Smooth muscle cell (in vitro differentiated cells): Measurements from ENCODE around the gene COLEC12. TPM values are rescaled to one million over a fixed set of nuclear protein-coding genes. Genes with fewer than 3 reads are reported as not detected.
"Not testable (repeated sequence)": the region's sequence is repeated elsewhere in the genome, so short reads cannot be mapped to it uniquely, and the experiment has no call there.

Experiments used
- DNase-seq: peaks from one replicate; lab custom pipeline; 2025; ENCODE audit not compliant: unreplicated experiment; lab: John Stamatoyannopoulos, UW
- H2AFZ ChIP-seq: fragments of 200-600 bp; sonication (generic); 2 replicates; pipeline ENCODE4 v1.6.0; 2016; ENCODE audit warnings: antibody characterized with exemption, low read depth, mild to moderate bottlenecking
- H3F3A ChIP-seq: fragments of 200-600 bp; sonication (generic); 2 replicates; pipeline ENCODE4 v1.6.0; 2017; ENCODE audit warnings: antibody characterized with exemption, low read depth
- H3K27ac ChIP-seq: fragments of 200-600 bp; sonication (generic); 2 replicates; pipeline ENCODE4 v1.5.1; 2016; ENCODE audit warnings: low read depth, mild to moderate bottlenecking
- H3K27me3 ChIP-seq: fragments of 200-600 bp; sonication (generic); 2 replicates; pipeline ENCODE4 v1.6.1; 2016; ENCODE audit warnings: low read depth, mild to moderate bottlenecking
- H3K36me3 ChIP-seq: fragments of 200-600 bp; sonication (generic); 2 replicates; pipeline ENCODE4 v1.5.1; 2016; ENCODE audit warnings: low read depth
- H3K4me1 ChIP-seq: fragments of 200-600 bp; sonication (generic); 2 replicates; pipeline ENCODE4 v1.5.1; 2016; ENCODE audit warnings: low read depth
- H3K4me2 ChIP-seq: fragments of 200-600 bp; sonication (generic); 2 replicates; pipeline ENCODE4 v1.6.0; 2016; ENCODE audit warnings: mild to moderate bottlenecking
- H3K4me3 ChIP-seq: fragments of 200-600 bp; sonication (generic); 2 replicates; pipeline ENCODE4 v1.5.1; 2016; ENCODE audit warnings: mild to moderate bottlenecking
- H3K79me2 ChIP-seq: fragments of 200-600 bp; sonication (generic); 2 replicates; pipeline ENCODE4 v1.6.0; 2016; ENCODE audit warnings: low read depth, mild to moderate bottlenecking
- H3K9ac ChIP-seq: fragments of 200-600 bp; sonication (generic); 2 replicates; pipeline ENCODE4 v1.6.0; 2016; ENCODE audit warnings: low read depth
- H3K9me3 ChIP-seq: fragments of 200-600 bp; sonication (generic); replicated peaks from 2 replicates; pipeline ENCODE4 v1.5.1; 2016; ENCODE audit warnings: low read depth
- H4K20me1 ChIP-seq: fragments of 200-600 bp; sonication (generic); 2 replicates; pipeline ENCODE4 v1.6.0; 2016; ENCODE audit warnings: low read depth
- WGBS: methylation state at CpG from one replicate; pipeline ENCODE4 v1.1.7; 2016; ENCODE audit warnings: low lambda C conversion rate; 5-methylcytosine and 5-hydroxymethylcytosine counted together
- polyA plus RNA-seq: library from polyadenylated mRNA; unstranded; fragments of >200 nt; fragmentation: Nextera tagmentation; extraction: Ambion mirVana; gene quantifications from 2 replicates; pipeline ENCODE4 v1.2.1, GENCODE V29; 2016
- total RNA-seq: library from RNA; depleted of rRNA; stranded (reverse); fragments of >200 nt; gene quantifications from 2 replicates; pipeline ENCODE4 v1.2.3, GENCODE V29; 2014
- TF ChIP-seq, protein P1 (sequence below): fragments of 200-600 bp; sonication (generic); IDR thresholded peaks from 2 replicates; pipeline ENCODE4 v1.5.1; 2017; ENCODE audit warnings: borderline replicate concordance, mild to moderate bottlenecking, antibody characterized with exemption; ENCODE audit not compliant: insufficient read depth, poor library complexity, severe bottlenecking

Gene COLEC12
- total and polyA plus RNA-seq, 2 experiments from 2014 or later, result 10.8 to 13.7 TPM

DNA sequence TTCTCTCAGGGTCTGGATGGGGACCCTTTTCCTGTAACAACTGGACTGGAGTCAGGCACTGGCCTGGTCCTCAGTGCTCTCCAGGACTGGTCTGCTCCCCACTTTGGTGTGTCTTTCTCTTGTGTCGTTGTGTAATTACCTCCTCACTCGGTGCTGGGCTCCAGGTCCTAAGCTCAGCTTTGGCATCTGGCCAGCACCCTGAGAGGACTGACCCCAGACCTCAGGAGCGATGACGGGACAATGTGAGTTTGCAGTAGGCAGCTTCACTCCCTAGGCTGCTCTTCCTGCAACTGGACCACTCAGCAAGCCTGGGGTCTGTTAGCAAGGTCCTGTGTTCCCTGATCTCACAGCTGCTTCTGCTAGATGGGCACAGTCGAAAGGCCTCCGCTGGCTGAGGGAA, 93.8 kb downstream of the COLEC12 start:
- whole genome bisulfite sequencing, result 74% methylated on average over 6 of the region's 6 CpGs

DNA sequence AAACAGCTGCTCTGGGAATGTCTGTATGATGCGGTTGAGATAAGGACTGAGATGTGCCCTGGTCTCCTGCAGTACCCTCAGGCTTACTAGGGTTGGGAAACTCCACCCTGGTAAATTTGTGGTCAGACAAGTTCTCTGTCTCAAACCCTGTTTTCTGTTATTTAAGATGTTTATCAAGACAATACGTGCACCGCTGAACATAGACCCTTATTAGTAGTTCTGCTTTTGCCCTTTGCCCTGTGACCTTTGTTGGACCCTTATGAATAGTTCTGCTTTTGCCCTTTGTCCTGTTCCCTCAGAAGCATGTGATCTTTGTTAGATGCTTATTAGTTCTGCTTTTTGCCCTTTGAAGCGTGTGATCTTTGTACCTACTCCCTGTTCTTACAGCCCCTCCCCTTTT, 95.5 kb downstream of the COLEC12 start:
- not testable (repeated sequence) for H3K4me3 ChIP-seq, DNase-seq
- 95% methylated on average over 4 of the region's 4 CpGs for WGBS

More for the DNA sequence above, 93.8 kb downstream of the COLEC12 start:
- Histone ChIP-seq H3K27ac (no peak overlapping the region), H3K79me2 (no peaks in the 10 kb centered on the region), H4K20me1 (no peaks in the 10 kb centered on the region), H3K36me3 (no peaks in the 10 kb centered on the region), H3K9ac (no peak overlapping the region), H3K27me3 (no peaks in the 10 kb centered on the region), H3F3A (no peaks in the 10 kb centered on the region), H3K4me3 (no peak overlapping the region), H2AFZ (no peak overlapping the region), H3K4me2 (no peak overlapping the region), H3K9me3 (no peaks in the 10 kb centered on the region), H3K4me1 (no peaks in the 10 kb centered on the region)
- no peak for DNase-seq
- TF ChIP-seq, protein P1, sequence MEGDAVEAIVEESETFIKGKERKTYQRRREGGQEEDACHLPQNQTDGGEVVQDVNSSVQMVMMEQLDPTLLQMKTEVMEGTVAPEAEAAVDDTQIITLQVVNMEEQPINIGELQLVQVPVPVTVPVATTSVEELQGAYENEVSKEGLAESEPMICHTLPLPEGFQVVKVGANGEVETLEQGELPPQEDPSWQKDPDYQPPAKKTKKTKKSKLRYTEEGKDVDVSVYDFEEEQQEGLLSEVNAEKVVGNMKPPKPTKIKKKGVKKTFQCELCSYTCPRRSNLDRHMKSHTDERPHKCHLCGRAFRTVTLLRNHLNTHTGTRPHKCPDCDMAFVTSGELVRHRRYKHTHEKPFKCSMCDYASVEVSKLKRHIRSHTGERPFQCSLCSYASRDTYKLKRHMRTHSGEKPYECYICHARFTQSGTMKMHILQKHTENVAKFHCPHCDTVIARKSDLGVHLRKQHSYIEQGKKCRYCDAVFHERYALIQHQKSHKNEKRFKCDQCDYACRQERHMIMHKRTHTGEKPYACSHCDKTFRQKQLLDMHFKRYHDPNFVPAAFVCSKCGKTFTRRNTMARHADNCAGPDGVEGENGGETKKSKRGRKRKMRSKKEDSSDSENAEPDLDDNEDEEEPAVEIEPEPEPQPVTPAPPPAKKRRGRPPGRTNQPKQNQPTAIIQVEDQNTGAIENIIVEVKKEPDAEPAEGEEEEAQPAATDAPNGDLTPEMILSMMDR, result no peak

DNA sequence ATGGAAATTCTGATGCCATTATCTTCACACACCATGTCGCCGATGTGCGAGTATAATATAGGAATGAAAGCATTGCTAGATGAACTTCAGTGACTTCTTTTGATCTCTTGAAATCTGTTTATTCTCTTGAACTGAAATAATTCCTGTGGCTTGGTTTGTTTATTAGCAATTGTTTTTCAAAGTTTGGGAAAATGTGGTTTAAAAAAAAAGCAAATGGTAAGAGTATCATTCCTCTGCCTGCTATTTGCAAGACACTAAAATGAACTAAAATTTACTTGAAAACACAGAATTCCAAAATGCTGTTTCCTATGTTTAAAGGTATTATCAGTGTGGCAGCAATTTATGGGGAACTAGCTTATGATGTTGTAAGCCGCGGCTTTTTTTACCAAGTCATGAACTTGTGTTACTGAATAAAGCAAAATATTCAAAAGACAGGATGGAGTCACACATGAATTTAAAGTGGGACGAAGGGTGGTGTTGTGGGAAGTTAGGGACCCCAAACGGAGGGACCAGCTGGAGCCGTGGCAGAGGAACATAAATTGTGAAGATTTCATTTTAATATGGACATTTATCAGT, 96.4 kb downstream of the COLEC12 start:
- TF ChIP-seq, protein P1, result no peak
- H3K27me3 ChIP-seq, result no peaks in the 10 kb centered on the region
- DNase-seq, result no peak
- H3K9me3 ChIP-seq, result no peaks in the 10 kb centered on the region
- no peak overlapping the region for H3K4me3 ChIP-seq
- no peak overlapping the region for H2AFZ ChIP-seq
- H3K27ac ChIP-seq, result no peak overlapping the region
- H3K4me2 ChIP-seq, result no peak overlapping the region
- no peaks in the 10 kb centered on the region for H3K36me3 ChIP-seq
- H3F3A ChIP-seq, result no peaks in the 10 kb centered on the region
- 81% methylated on average over 8 of the region's 8 CpGs for WGBS
- no peaks in the 10 kb centered on the region for H4K20me1 ChIP-seq
- no peaks in the 10 kb centered on the region for H3K79me2 ChIP-seq
- H3K9ac ChIP-seq, result no peak overlapping the region
- H3K4me1 ChIP-seq, result no peaks in the 10 kb centered on the region

More for the DNA sequence above, 95.5 kb downstream of the COLEC12 start:
- not testable (repeated sequence) for H3K27me3 ChIP-seq, H3F3A ChIP-seq, H3K9ac ChIP-seq, H3K4me2 ChIP-seq, H3K9me3 ChIP-seq, H3K36me3 ChIP-seq, H3K27ac ChIP-seq, H4K20me1 ChIP-seq, H3K79me2 ChIP-seq, H2AFZ ChIP-seq, H3K4me1 ChIP-seq

DNA sequence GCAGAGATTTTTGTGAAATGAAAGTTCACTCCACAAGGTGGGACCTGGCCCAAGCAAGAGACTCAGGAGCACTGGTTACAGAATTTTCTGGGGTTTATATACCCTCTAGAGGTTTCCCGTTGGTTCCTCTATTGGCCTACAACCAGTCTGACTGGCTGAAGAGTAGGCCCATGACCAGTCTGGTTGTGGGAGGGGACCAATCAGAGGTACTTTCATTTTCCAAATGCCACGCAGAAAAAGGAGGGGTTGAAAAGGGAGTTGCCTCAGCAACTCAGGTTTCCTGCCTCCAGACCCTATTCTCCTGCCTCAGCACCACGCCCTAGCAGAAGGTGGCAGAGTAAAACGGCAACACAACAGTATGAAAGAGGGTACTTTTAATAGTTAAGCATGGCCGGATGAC, 98.4 kb downstream of the COLEC12 start:
- H3K36me3 ChIP-seq, result no peaks in the 10 kb centered on the region
- H3K9me3 ChIP-seq, result no peaks in the 10 kb centered on the region
- no peak overlapping the region for H2AFZ ChIP-seq
- H3K4me1 ChIP-seq, result no peaks in the 10 kb centered on the region
- 97% methylated on average over 5 of the region's 5 CpGs for WGBS
- no peak overlapping the region for H3K27ac ChIP-seq
- no peaks in the 10 kb centered on the region for H3K79me2 ChIP-seq
- no peaks in the 10 kb centered on the region for H4K20me1 ChIP-seq
- H3K9ac ChIP-seq, result no peak overlapping the region
- no peak overlapping the region for H3K4me2 ChIP-seq
- no peaks in the 10 kb centered on the region for H3K27me3 ChIP-seq
- DNase-seq, result no peak
- H3F3A ChIP-seq, result no peaks in the 10 kb centered on the region
- TF ChIP-seq, protein P1, result no peak
- H3K4me3 ChIP-seq, result no peak overlapping the region
